Brain microvascular endothelial cell (primary cell): Measurements from ENCODE around the gene BCAR3.

Experiments used
- DNase-seq: peaks from one replicate; pipeline ENCODE4 v3.0.0-alpha.2; 2020
- H3K27ac ChIP-seq: fragments of 250-450 bp; sonication (Bioruptor Pico); 2 replicates; pipeline ENCODE4 v1.5.1; 2020; ENCODE audit warnings: mild to moderate bottlenecking, moderate library complexity
- H3K27me3 ChIP-seq: fragments of 250-450 bp; sonication (Bioruptor Pico); replicated peaks from 2 replicates; pipeline ENCODE4 v1.5.1; 2020; ENCODE audit warnings: mild to moderate bottlenecking
- H3K36me3 ChIP-seq: fragments of 250-450 bp; sonication (Bioruptor Pico); replicated peaks from 2 replicates; pipeline ENCODE4 v1.5.1; 2020; ENCODE audit warnings: mild to moderate bottlenecking
- H3K4me3 ChIP-seq: 2 replicates; pipeline ENCODE4 v1.5.1; 2011; ENCODE audit warnings: low read depth, mild to moderate bottlenecking, control low read depth, low read length, moderate library complexity
- in situ Hi-C: cut with HindIII; loops from 2 replicates; pipeline ENCODE4 v1.10.0; 2017; ENCODE audit warnings: low sequenced_read_pairs, low pct_ligation_motif_present
- TF ChIP-seq, protein P1 (sequence below): IDR thresholded peaks from 2 replicates; pipeline ENCODE4 v1.5.1; 2011; ENCODE audit warnings: low read depth, mild to moderate bottlenecking, moderate library complexity, low read length, control low read depth, inconsistent platforms; ENCODE audit errors: missing control alignments

Gene BCAR3

DNA sequence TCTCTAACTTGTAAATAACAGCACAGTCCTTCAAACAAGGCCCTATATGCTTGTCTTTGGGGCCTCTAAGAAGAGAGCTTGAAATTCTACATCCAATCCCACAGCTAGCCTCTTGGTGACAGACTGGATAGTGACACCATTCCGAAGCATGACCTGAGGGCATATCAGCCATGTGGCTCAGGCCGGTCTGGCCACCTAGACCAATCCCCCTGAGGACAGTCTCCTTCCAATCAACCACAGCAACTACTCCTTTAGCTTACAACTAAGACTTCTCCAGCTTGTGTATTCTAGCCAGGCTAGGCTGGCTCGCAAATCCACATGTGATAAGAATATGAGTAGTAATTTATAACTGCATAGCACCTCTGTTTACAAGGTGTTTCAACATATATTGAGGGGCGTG is 14.0 kb downstream of the BCAR3 start:
- DNase-seq, result no peak
- no peaks in the 10 kb centered on the region for H3K27me3 ChIP-seq
- H3K4me3 ChIP-seq, result no peak overlapping the region
- H3K27ac ChIP-seq, result no peak overlapping the region
- TF ChIP-seq, protein P1, sequence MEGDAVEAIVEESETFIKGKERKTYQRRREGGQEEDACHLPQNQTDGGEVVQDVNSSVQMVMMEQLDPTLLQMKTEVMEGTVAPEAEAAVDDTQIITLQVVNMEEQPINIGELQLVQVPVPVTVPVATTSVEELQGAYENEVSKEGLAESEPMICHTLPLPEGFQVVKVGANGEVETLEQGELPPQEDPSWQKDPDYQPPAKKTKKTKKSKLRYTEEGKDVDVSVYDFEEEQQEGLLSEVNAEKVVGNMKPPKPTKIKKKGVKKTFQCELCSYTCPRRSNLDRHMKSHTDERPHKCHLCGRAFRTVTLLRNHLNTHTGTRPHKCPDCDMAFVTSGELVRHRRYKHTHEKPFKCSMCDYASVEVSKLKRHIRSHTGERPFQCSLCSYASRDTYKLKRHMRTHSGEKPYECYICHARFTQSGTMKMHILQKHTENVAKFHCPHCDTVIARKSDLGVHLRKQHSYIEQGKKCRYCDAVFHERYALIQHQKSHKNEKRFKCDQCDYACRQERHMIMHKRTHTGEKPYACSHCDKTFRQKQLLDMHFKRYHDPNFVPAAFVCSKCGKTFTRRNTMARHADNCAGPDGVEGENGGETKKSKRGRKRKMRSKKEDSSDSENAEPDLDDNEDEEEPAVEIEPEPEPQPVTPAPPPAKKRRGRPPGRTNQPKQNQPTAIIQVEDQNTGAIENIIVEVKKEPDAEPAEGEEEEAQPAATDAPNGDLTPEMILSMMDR, result no peak
- peaks cover 9% of the 10 kb centered on the region for H3K36me3 ChIP-seq
- in situ Hi-C loops, result no loop called here

DNA sequence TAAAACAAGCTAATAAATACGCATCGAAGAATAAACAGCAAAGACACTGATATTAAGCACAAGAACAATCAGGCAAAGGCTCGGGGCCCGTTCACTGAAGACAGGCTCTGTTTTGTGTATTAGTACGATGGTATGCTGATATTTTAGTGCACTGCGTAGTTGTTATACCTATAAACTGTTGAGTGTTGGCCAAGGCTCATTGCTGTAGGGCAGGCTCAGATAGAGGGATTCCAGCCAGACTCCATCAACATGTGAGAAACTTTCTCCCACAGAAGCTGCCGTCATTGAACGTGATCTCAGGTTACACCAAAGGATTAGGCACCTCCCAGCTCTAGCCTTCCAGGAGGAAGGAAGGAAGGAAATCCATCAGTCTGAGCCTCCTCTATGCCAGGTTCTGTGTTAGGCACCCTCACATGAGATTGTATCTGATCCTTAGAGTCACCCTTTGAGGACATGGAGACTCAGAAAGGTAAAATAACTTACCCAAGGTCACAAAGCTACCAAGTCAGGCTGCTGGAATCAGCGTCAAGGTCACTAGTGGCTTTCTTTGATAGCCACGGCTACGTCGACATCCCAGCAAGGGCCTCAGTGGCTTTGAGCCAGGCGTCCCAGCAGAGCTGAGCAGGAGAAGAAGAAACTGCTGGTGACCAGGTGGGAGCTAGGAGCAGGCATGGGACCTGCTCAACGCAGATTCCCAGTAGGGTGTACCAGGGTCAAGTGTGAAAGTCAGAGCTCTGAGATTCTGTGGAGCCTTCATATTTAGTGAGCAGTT is 14.8 kb downstream of the BCAR3 start:
- in situ Hi-C loops, result no loop called here
- TF ChIP-seq, protein P1, result no peak
- Histone ChIP-seq H3K4me3 (no peak overlapping the region), H3K36me3 (peaks cover 9% of the 10 kb centered on the region), H3K27ac (no peak overlapping the region), H3K27me3 (no peaks in the 10 kb centered on the region)
- no peak for DNase-seq

DNA sequence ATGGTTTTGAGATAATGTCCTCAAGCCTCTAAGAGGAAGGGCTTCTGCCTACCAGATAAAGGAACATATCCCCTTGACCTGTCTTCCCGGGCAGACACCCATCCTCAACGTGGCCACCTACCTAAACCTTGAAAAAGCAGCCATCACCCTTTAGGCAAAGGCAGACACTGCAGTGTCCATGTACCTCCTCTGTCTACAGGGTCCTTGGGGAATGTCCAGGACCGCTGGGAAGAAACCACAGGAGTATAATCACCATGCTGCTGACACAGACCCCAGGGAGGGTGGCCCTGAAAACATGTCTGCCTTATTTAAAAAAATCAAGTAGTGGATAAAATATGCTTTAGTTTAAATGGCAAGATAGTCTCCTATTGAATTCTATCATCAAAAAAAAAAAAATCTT is 16.6 kb downstream of the BCAR3 start:
- H3K27ac ChIP-seq, result peak overlapping the region; percentile 97
- no peak overlapping the region for H3K4me3 ChIP-seq
- H3K27me3 ChIP-seq, result no peaks in the 10 kb centered on the region
- peak; percentile 40 for DNase-seq
- TF ChIP-seq, protein P1, result peak; percentile 14
- H3K36me3 ChIP-seq, result peaks cover 3% of the 10 kb centered on the region
- in situ Hi-C loops, result no loop called here

DNA sequence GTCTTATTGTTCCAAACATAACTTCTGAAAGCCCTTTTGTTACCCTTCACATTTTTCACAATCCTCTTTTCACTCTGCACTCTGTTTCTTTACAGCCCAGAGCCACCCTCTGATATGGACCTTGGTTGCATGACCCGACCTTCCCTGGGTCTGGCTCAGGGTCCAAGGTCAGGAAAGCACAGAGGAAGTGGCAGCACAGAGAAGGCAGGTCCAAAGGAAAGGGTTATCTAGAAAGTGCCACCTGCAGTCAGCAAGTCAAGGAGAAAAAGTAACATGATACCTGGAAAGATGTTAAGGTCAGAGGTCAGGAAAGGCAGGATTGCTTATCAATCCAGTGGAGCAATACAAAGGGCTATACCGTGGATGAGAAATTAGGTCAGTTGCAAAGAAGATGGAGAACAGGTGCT is 18.4 kb downstream of the BCAR3 start:
- Histone ChIP-seq H3K36me3 (peaks cover 3% of the 10 kb centered on the region), H3K27ac (peak overlapping the region; percentile 79), H3K27me3 (no peaks in the 10 kb centered on the region), H3K4me3 (no peak overlapping the region)
- in situ Hi-C loops, result no loop called here
- DNase-seq, result no peak
- TF ChIP-seq, protein P1, result no peak

DNA sequence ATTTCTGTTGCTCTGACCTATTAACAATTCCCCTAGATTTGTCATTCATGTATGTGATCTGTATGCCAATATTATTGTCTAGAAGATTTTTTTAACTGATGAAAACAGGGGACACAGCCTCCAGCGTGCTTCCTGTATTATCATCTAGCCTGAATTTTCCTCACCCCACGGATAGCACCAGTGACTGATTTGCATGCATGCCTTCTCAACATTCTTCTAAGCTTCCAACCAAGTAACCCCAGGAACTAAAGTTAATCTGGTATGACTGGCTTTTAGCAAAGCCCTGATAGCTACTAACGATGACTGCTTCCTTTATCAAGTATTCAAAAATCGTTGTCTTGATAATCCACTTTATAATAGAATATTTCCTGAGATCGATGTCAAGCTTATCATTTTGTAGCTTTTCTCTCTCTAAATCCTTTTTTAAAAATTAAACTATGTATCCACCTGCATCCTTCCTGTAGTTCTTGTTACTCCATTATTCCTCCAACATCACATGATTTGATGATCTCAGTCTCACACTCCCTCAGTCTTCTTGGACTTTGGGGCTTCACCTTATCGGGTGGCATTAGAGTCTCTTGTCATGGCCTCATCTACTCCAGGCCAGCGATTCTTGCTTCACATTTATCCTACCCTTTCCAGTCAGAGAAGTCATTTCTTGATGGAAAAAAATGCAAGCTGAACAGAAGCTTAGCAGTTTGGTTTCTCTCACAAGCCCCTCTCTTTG is 19.0 kb downstream of the BCAR3 start:
- in situ Hi-C loops, result no loop called here
- peak; percentile 41 for DNase-seq
- peaks cover 3% of the 10 kb centered on the region for H3K36me3 ChIP-seq
- no peaks in the 10 kb centered on the region for H3K27me3 ChIP-seq
- peak overlapping the region; percentile 79 for H3K27ac ChIP-seq
- TF ChIP-seq, protein P1, result no peak
- H3K4me3 ChIP-seq, result no peak overlapping the region
